WI38 (cell line): ENCODE results near the gene OXER1.
A peak's percentile ranks its signal among the peaks of the same experiment; 100 is the strongest.

Experiments
- H3K4me3 ChIP-seq: 2 replicates; pipeline ENCODE4 v1.5.1; 2011; ENCODE audit warnings: low read depth, mild to moderate bottlenecking, control low read depth, low read length
- TF ChIP-seq, protein P1 (sequence below): IDR thresholded peaks from 2 replicates; pipeline ENCODE4 v1.5.1; 2012; ENCODE audit warnings: low read depth, mild to moderate bottlenecking, control low read depth, low read length

OXER1 gene, protein sequence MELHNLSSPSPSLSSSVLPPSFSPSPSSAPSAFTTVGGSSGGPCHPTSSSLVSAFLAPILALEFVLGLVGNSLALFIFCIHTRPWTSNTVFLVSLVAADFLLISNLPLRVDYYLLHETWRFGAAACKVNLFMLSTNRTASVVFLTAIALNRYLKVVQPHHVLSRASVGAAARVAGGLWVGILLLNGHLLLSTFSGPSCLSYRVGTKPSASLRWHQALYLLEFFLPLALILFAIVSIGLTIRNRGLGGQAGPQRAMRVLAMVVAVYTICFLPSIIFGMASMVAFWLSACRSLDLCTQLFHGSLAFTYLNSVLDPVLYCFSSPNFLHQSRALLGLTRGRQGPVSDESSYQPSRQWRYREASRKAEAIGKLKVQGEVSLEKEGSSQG

DNA sequence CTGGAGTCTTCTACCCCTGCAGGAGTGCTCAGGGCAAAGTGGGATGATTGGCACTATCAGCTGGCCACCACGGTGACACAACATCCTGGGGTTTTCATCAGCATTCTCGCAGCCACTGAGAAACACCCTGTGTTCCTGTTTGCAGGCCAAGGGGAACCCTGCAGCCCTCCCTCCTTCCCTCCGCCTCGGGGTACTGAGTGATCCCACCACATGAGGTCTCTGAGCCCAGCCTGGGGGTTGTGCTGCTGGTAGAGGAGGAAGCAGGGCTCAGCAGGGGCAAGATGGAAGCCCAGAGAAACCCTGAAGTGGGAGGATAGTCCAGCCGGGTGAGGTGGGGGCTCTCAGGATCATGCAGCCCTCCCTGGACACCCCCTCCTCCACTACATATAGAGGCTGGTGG is at the start of gene OXER1:
OXER1 (minus strand) TSS at position 40 of the 400 bp plus-strand sequence. CDS start 73 bp downstream, outside the sequence.
- no peak within 1 kb of the TSS for H3K4me3 ChIP-seq
- TF ChIP-seq, protein P1, sequence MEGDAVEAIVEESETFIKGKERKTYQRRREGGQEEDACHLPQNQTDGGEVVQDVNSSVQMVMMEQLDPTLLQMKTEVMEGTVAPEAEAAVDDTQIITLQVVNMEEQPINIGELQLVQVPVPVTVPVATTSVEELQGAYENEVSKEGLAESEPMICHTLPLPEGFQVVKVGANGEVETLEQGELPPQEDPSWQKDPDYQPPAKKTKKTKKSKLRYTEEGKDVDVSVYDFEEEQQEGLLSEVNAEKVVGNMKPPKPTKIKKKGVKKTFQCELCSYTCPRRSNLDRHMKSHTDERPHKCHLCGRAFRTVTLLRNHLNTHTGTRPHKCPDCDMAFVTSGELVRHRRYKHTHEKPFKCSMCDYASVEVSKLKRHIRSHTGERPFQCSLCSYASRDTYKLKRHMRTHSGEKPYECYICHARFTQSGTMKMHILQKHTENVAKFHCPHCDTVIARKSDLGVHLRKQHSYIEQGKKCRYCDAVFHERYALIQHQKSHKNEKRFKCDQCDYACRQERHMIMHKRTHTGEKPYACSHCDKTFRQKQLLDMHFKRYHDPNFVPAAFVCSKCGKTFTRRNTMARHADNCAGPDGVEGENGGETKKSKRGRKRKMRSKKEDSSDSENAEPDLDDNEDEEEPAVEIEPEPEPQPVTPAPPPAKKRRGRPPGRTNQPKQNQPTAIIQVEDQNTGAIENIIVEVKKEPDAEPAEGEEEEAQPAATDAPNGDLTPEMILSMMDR = no peak

DNA sequence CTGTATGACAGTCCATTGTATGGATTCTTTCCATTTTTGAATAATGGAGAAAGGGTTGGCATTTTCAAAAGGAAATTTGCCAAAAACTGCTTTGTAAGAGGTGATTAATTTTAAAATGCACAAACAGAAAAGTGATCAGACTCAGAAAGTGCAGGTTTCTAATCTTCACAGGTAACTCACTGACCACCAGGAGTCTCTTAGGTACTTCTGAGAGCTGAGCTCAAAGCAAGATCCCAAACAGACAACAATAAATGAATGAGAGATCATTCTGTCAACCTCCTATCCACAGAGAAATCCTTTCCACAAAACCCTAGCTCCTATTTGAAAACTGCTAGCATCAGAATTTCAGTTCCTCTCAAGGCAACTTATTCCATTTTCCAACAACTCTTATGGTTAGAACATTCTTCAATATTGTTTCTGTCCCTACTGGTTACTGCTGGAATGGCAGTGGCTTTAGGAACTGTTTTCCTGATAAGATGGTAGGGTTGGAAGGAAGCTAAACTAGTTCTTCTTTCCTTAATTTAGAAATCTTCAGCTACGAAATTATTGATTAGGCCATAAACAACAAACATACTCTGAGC is 49.1 kb upstream of the OXER1 start:
- no peak overlapping the region for H3K4me3 ChIP-seq
- TF ChIP-seq, protein P1 = peak; percentile 42; the same call in 1 of the 2 replicates

DNA sequence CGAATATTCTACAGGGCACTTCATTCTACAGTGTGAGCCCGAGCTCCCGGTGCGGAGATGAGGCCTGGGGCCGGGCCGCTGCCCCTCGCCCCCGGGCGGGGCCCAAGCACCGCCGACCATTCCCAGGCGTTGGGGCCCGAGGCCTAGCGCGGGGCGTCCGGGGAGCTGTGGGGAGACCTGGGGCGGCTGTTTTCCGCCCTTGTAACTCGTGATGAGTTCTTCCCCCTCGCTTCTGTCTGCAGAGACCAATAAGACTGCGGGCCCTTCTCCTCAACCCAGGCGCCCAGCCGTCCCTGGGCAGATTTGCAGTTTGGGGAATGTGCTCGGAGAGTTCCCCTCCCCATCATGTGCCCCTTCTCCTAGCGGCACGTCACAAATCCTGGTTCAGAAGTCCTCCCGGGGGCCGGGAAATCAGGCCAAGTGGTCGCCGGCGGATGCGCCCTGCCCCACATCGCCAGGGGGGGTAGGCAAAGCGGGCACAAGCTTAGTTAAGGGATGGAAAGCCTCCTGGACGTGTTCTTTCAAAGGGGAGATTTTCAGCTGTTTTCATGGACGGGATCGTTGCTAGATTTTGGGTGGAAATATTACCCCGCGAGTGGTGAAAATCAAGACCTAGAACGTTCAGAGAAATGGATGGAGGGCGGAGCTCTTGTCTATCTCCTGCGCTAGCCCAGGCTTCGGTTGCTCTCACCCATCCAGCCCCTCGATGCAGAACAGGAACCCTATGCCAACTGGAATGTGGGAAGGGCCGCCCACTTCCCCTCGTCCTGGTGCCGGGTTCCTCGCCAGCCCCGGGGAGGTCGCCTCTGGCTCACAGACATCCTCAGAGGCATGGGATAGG is 47.3 kb upstream of the OXER1 start:
- TF ChIP-seq, protein P1 = no peak
- peak overlapping the region; percentile 66 for H3K4me3 ChIP-seq

DNA sequence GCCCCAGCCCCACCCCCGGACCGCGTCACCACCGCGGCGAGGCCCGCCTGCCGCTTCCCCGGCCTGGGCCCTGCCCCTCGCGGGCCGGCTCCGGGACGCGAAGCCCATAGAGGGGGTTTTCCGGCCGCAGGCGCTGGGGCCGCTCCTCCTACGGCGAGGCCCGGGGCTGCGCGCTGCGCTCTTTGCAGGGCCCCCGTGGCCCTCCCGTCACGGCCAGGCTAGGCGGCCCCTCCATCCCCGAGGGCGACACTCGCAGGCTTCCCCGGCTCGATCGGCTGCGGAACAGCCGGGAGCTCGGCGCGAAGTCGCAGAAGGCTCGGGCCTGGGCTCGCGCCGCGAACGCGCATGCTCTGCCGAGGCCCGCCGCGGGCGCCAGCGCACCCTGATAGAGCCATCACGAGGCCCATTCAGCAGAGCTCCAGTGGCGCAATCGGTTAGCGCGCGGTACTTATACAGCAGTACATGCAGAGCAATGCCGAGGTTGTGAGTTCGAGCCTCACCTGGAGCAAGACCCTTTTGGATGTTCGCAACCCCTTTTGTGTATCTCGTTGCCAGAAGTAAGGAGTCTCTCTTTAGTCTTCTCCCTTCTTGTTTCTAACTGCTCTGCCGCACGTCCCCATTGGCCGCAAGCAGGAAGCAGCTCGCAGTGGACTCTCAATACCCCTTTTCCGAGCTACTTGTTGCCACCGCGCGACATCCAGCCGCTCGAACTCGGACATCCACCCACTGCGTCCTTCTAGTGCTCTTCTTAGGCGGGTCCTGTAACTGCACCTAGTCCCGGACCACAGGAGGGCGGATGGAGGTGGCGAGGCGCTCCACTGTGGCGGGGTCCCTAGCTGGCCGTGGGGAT is 46.4 kb upstream of the OXER1 start:
- H3K4me3 ChIP-seq = peak overlapping the region; percentile 66
- TF ChIP-seq, protein P1 = no peak

DNA sequence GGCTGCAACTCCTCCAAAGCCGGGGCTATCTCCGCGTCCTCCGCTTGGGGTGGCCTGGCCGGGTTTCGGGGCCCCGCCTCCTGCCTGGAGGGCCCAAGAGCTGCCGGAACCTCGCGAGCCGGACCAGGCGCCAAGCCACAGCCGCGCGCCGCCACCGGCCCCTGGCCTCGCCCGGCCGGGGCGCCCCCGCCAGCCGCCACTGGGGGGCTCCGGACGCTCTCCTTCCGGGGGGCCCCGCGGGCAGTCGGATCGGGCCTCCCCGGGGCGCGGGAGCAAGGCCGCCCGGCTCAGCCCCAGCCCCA is 45.8 kb upstream of the OXER1 start:
- TF ChIP-seq, protein P1 = no peak

DNA sequence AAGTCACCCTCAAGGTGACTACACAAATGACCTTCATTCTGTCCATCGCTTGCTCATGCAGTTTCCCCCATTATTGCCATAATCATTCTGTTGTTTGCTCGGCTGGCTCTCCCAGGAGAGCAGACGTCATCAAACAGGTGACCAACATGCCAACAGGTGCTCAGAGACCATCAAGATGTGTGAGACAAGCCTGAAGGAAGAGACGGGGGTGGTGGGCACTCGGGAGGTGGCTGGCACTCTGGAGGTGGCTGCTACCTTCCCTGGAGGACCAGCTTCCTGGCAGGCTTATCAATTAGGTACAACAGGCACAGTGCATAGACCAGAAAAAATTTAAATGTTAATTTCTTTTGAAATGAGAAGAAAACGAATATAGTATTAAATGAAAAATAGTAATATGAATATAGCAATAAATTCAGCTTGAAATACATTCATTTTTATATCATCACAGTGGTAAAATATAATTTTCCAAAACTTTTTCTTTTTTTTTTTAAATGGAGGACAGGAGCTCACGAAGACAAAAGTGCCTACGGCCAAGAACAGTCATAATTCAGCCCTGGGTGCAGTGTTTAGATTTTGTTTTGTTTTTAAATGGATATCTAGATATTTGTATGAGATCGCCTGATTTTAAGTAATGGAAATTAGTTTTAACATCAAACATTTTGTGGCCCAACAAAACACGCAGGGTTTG is 45.3 kb upstream of the OXER1 start:
- peak overlapping the region; percentile 56 for H3K4me3 ChIP-seq
- TF ChIP-seq, protein P1 = no peak

More for the DNA sequence above, 45.8 kb upstream of the OXER1 start:
- H3K4me3 ChIP-seq = peak overlapping the region; percentile 56
